Islet of Langerhans (tissue), 1 donor: Measurements from ENCODE around the gene RBM25.
A peak's percentile ranks its signal among the peaks of the same experiment; 100 is the strongest.
"Not testable (repeated sequence)": the region's sequence is repeated elsewhere in the genome, so short reads cannot be mapped to it uniquely, and the experiment has no call there.

Source experiments
- FAIRE-seq: peaks from one replicate; lab custom pipeline; 2011; peaks lifted over from hg19 to GRCh38; lab: Jason Lieb, UNC

Gene RBM25

DNA sequence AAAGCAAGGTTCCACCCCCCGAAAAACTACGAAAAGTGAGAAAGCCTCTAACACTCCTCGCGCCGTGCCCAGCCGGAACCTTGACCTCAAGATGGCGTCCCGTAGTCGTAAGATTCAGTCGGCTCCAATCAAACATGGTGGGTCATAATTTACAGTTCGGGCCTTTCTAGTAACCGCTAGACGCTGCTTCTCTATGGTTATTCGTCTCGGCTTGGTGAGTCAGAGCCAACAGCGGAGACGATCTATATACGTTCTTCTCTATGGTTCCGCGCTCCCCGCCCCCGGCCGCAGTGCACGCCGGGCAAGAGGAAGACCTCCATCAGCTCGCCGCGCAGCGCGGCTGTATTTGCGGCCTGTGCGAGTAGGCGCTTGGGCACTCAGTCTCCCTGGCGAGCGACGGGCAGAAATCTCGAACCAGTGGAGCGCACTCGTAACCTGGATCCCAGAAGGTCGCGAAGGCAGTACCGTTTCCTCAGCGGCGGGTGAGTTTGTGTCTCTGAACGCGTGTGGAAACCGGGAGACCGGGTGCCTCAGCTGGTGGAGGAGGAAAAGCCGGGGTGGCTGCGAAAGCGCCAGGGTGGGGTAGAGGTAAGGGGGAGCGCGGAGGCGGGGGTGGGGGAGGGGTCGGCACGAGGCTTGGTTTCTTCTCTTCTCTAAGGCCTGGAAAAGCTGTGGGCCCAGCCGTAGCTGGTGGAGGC is at the start of gene RBM25:
TSS of gene RBM25 (plus strand) at position 311 of the 698 bp plus-strand sequence. CDS start 13,108 bp downstream, outside the sequence.
- peak; percentile 97 for FAIRE-seq

GRCh38 chr14:73011189-73011588 is 47.1 kb upstream of the RBM25 start:
- not testable (repeated sequence) for FAIRE-seq

- no peak for FAIRE-seq
Observed at GRCh38 chr14:73014105-73014504, 44.2 kb upstream of the RBM25 start.

DNA sequence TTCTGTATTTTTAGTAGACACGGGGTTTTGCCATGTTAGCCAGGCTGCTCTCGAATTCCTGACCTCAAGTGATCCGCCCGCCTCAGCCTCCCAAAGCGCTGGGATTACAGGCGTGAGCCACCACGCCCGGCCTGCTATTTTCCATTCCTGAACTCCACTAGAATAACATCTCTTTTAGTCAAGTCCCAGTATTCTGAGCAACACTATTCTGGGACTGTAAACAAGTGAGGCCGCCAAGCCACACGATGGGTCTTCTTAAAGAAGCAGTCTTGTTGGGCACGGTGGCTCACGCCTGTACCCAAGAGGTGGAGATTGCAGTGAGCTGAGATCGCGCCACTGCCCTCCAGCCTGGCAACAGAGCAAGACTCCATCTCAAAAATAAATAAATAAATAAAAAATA is 42.8 kb upstream of the RBM25 start:
- not testable (repeated sequence) for FAIRE-seq

- FAIRE-seq = not testable (repeated sequence)
Observed at GRCh38 chr14:73016011-73016410, 42.3 kb upstream of the RBM25 start.

DNA sequence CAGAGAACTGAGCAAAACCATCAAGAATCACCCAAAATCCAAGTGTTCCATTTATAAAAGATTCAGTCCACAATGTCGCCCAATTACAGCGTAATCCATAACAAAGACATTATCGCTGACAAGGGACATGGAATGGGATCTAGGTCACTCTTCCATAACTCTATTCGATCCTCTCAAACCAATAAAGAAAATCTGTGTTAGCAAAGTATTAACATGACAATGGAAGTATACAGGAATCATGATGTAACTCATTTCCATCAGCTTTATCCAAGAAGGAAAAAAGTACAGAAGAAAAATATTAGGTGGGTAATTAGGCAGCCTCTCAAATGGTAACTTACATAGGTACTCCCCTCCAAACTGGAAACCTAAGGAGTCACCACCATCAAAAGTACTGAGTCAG is 36.3 kb upstream of the RBM25 start:
- FAIRE-seq = no peak

DNA sequence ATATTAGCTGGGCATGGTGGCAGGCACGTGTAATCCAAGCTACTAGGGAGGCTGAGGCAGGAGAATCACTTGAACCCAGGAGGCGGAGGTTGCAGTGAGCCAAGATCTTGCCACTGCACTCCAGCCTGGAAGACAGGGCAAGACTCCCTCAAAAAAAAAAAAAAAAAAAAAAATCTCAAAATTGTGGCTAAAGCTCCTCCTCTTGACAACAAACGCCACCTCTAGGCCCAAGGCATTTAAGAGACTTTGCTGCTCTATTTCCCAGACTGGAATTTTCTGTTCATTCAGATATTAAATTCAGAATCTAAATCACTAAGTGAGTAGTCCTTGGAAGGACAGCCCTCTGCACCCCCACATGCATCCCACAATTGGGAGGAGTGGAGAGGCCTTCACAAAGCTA is 32.8 kb upstream of the RBM25 start:
- FAIRE-seq = no peak

- FAIRE-seq = no peak
Observed at GRCh38 chr14:73026243-73026844, 32.0 kb upstream of the RBM25 start.

GRCh38 chr14:73026845-73027542 is 31.3 kb upstream of the RBM25 start, which contains the start of gene ZFYVE1:
Gene ZFYVE1 (minus strand): TSS chr14:73027106. CDS start chr14:73024508, 2,598 bp downstream.
- peak; percentile 74 for FAIRE-seq

DNA sequence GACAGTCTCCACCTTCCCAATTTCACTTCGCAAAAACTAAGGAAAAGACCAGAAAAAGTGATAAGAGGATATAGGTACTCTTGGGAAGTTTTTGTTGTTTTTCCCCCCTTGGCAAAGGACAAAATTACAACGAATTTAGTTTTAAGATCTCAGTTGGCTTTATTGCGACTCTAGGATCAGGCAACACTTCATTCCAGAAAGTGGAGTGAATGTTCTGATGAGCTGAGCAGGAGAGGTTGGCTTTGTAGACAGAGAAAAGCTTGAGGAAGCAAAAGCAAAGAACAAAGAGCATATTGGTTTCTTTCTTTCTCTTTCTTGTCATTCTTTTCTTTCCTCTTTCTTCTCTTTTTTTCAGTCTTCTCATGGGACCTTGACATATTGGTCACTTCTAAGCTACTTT is 30.8 kb upstream of the RBM25 start:
- no peak for FAIRE-seq

DNA sequence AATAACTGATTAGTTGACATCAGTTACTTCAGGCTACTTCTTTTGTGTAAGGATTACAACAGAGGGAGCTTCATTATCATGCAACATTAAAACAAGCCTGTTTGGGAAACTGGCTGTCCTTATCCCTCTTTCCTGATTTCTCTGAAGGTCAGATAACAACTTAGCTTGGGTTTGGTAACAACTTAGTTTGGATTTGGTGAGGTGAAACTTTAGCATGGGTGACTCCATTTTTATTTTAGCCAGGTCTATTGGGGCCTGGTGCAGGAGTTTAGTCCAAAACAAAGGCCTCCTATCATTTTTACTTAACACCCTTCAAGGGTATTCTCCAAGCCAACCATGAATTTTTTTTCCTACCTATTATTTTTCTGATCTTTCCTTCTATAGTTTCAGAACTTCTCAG is 30.4 kb upstream of the RBM25 start:
- no peak for FAIRE-seq

DNA sequence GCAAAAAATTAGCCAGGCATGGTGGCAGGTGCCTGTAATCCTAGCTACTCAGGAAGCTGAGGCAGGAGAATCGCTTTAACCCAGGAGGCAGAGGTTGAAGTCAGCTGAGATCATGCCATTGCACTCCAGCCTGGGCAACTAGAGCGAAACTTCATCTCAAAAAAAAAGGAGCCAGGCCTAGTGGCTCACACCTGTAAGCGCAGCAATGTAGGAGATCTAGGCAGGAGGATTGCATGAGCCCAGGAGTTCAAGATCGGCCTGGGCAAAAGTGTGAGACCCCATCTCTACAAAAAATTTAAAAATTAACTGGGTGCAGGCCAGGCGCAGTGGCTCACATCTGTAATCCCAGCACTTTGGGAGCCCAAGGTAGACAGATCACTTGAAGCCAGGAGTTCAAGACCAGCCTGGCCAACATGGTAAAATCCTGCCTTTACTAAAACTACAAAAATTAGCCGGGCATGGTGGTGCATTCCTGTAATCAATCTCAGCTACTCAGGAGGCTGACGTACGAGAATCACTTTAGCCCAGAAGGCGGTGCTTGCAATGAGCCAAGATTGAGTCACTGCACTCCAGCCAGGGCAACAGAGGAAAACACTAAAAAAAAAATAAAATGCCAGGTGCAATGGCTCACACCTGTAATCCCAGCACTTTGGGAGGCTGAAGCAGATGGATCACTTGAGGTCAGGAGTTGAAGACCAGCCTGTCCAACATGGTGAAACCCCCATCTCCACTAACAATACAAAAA is 21.5 kb upstream of the RBM25 start:
- FAIRE-seq = not testable (repeated sequence)

GRCh38 chr14:73047808-73048207 is 10.5 kb upstream of the RBM25 start:
- FAIRE-seq = no peak

DNA sequence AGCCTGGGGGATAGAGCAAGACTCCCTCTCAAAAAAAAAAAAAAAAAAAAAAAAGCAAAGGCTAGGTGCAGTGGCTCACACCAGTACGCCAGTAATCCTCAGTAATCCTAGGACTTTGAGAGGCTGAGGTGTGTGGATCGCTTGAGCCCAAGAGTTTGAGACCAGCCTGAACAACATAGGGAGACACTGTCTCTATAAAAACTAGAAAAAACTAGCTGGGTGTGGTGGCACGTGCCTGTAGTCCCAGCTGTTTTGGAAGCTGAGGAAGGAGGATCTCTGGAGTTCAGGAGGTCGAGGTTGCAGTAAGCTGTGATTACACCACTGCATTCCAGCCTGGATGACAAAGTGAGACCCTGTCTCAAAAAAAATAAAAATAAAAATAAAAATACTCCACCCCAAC is 8.9 kb upstream of the RBM25 start:
- FAIRE-seq = no peak

- FAIRE-seq = no peak
Observed at GRCh38 chr14:73055251-73055650, 3.1 kb upstream of the RBM25 start.

- no peak for FAIRE-seq
Observed at GRCh38 chr14:73057944-73058223, 450 bp upstream of the RBM25 start.

DNA sequence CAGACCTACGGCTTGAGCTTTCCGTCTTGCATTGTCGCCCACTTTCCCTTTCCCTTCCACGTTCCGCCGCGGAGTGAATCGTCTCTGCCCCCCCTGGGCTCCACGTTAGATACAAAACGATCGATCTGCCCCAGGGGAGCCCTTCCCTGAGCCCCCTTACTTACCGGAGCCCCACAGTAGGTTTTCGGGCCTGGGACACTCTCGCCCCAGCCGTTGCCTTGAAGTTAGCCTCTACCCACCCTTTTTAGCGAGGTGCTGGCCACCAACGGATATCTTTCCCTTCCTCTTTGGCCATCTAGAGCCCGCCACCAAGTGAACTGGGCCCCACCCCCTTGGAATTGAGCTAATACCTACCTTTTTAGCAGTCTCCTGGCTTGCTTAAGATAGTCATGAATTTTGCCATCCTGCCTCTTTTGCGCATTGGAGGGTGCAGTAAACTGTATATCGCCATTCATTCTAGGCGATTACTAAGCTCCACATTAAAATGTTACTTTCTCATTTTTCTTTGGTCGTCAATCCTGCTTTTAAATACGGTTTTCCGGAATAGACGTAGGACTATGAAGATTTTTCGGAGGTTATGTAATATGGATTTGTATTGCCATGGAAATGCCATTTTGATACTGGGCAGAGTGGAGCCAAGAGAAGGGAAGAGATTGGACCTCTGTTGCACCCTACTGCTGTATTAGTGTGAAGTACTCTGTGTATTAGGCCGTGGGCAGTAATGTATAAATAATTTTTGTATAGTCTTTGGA is 764 bp downstream of the RBM25 start:
- FAIRE-seq = no peak

GRCh38 chr14:73069585-73069984 is 11.3 kb downstream of the RBM25 start:
- no peak for FAIRE-seq

GRCh38 chr14:73091044-73091443 is 32.7 kb downstream of the RBM25 start:
- FAIRE-seq = no peak

DNA sequence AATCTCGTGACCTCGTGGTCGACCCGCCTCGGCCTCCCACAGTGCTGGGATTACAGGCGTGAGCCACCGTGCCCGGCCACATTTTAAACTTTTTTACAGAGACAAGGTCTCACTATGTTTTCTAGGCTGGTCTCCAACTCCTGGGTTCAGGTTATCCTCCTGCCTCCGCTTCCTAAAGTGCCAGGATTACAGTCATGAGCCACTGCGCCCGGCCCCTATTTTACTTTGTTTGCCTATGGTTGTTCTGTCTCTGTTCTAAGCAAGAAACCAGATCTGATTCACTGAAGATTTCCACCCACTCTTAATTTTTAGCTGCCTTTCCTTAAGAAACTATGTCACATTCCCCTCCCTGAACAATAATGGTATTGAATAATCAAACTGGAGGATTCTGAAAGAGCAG is 39.1 kb downstream of the RBM25 start:
- FAIRE-seq = no peak

GRCh38 chr14:73100334-73100733 is 42.0 kb downstream of the RBM25 start:
- no peak for FAIRE-seq

- FAIRE-seq = no peak
Observed at GRCh38 chr14:73102806-73103497, 44.6 kb downstream of the RBM25 start.
